Stimulated activated CD8-positive, alpha-beta memory T cell treated with anti-CD3 and anti-CD28 coated beads, Interleukin-12 subunit alpha, Interleukin-12 subunit beta, amount 100 ng/mL, for 24 hours (primary cell): ENCODE measurements around the gene RIN1.
"Not testable (repeated sequence)": the region's sequence is repeated elsewhere in the genome, so short reads cannot be mapped to it uniquely, and the experiment has no call there.

Experiments used
- DNase-seq: peaks from one replicate; pipeline ENCODE4 v3.0.0-alpha.2; 2020; ENCODE audit errors: extremely low read depth

Gene RIN1

DNA sequence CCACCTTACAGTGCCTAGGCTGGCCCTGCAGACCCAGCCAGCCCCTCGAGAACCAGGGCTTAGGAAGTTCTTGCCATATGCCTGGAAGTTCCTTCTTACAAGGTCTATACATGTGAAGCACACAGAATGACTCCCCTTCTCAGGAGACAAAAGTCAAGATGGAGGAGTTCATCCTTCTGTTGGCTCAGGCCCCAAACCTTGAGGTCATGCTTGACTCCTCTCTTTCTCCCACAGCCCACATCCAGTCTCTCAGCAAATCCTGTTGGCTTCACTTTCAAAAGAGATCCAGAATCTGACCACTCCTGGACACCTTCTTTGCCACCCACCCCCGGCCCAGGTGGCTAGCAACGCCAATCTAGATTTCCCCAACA lies 17.6 kb downstream of the RIN1 start:
- no peak for DNase-seq

DNA sequence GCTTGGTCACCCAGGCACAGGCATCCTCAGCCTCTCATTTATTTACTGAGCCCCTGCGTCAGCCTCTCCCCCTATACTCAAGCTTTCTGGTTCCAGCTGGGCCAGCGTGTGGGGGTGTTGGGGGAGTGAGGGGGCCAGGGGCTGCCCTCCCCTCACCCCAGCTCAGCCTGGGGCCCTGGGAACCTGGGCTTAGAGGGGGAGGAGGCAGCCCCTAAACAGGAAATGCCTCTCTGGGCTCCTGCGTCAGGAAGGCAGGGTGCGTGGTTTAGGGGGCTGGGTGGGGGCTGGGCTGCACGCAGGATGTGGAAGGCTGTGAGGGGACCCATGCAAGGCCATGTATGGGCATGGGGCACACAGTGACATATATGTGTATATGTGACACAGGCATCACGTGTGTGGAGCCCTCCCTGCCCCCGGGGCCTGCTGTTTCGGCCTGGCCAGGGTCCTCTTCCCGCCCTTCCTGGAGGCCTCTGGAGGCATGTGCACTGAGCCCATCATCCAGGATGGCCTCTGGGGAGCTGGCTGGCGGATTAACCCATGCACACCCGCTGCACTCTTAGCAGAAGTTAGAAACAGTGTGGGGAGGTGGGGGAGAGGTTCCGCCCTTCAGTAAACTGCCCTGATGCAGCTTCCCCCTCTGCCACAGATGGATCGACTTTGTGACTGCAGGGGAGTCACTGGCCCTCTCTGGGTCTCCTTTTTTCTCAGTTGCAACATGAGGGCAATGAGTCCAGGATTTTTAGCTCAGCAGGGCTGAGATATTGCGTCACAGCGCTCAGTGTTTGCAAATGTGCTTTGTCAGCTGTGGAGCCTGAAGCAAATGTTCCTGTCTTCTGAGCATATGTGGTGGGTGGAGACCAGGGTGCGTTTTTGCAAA lies 18.3 kb downstream of the RIN1 start:
- no peak for DNase-seq

DNA sequence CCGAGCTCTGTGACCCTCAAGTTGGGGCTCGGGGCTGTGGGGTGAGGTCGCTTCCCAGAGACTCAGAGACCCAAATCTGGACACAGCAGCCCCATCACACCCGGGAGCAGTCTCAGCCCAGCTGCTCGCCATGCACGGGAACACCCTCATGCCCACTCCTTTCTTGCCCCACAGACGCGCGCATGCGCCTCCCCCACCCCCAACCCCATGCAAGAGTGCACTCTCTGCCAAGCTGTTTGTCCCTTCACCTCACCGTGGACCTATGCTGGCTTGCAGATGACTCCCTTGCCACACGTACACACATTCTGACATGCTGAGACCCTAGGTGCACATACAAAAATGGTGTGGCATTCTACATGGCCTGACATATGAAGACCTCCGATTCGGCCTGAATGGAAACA lies 18.9 kb downstream of the RIN1 start:
- DNase-seq = no peak

DNA sequence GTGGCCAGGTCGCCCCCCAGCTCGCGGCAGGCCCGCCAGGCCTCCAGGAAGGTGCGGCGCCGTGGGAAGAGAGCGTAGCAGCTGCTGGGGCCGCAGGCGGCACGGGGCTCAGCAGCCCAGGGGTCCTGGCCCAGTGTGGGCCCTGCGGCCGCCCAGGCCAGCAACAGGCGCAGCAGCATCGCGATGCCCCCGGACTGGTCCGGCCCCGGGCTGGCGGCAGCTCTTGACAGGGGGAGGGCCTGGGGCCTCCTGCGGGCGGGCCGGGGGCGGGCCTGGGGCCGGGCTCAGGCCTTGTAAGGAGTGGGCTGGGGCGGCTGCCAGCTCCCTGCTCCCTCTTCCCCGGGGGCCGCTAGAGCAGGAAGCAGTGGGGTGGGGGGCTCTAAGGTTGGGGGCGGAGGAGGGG lies 19.4 kb downstream of the RIN1 start, which contains the start of gene CD248:
CD248 (minus strand) TSS at position 196 of the 403 bp plus-strand sequence; CDS start at position 179, 17 bp downstream.
- no peak for DNase-seq

DNA sequence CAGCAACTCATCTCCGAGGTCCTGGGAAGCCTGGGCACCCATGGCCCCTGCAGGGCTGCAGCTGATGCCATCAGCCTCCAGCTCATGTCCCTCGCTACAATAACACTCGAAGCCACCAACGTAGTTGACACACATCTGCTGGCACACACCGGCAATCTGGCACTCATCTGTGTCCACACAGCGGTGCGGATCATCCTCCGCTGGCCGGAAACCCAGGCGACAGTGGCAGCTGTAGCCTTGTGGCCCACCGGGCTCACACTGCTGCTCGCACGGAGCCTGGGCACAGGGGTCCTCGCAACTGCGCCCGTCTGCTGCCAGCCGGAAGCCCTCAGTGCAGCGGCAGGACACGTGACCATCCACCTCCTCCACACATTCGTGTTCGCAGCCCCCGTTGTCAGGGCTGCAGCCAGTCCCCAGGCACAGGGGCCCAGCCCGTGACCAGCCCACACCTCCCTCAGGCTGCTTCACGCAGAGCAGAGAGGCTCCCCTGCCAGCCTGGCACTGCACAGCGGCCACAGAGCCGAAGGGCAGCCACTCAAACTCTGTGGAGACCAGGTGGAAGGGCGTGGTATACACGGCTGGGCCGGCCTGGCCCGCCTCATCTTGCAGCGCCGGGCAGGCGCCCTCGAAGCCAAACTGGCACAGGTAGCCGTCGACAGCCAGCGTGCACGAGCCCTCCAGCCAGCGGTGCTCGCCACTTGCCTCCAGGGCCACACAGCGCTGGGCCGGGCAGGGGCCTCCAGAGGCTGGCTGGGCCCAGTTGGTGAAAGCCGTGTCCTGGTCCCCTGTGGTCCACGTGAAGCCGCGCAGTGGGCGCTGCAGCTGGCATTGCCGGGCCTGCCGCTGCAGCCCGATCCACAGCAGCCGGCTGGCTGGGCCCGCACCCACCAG lies 20.1 kb downstream of the RIN1 start:
- no peak for DNase-seq

DNA sequence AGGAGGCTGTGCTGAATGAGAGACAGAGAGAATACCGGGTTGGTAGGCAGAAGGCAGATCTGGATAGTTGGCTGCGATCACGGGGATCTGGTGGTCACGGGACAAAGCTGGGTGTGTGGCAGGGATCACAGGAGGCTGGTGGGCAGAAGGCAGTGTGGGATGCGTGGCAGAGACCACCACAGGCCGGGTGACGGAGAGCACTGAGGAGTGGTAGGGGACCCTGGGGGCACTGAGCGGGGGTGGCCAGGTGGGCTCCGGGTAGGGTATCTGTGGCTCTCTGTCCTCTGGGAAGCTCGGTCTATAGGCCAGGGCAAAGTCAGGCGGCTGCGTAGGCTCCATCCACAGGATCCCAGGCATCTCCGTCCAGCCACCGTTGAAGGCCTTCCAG lies 20.7 kb downstream of the RIN1 start:
- DNase-seq = no peak

DNA sequence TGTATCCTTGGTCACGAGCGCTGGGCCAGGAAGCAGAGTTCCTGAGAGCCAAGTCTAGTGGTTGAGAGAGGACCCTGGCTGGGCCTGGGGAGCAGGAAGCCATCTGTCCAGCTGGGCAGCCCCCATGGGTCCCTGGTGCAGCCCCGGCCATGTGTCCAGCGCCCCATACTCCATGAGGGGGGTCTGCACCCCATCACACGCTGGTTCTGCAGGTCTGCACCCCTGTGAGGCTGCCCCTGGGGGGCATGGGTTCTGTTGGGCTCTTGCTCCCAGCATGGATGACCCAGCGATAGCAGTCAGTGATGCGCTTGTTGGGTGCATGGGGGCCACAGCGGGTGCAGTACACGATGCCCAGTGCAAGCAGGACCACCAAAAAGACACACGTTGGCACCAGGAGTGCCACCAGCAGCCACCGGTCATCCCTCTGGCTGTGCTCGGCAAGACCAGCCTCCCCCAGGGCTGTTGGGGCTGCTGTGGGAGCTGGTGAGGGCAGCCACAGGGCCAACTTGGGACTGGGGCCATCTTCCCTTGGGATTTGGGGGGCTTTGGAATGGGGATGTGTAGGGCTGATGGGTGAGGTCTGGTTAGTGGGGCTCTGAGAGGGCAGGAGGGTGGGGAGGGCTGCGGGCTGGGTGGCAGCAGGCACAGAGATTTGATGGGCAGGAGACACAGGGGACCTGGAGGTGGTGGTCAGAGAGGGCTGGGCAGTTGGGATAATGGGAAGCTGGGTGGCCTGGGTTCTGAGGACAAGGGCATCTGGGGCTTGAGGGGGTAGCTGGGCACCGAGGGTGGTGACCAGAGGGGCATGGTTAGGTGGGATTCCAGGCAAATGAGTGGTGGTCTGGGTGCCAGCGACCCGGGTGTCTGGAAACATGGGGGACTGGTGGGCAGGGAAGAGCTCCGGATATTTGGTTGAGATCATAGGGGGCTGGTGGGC lies 21.4 kb downstream of the RIN1 start:
- DNase-seq = no peak

DNA sequence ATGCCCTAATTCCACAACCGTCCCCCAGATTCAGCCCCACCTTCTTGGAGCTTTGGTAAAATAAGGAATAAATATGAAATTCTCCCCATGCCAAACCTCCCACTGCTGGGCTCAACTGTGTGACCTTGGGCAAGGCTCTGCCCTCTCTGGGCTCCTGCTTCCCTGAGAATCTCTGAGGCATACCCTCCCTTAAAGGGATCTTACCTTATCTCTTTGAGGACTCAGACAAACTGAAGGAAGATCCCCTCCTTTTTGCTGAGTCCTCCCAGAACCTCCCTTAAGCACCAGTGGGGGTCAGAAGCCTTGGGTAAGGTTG lies 22.1 kb downstream of the RIN1 start:
- no peak for DNase-seq

DNA sequence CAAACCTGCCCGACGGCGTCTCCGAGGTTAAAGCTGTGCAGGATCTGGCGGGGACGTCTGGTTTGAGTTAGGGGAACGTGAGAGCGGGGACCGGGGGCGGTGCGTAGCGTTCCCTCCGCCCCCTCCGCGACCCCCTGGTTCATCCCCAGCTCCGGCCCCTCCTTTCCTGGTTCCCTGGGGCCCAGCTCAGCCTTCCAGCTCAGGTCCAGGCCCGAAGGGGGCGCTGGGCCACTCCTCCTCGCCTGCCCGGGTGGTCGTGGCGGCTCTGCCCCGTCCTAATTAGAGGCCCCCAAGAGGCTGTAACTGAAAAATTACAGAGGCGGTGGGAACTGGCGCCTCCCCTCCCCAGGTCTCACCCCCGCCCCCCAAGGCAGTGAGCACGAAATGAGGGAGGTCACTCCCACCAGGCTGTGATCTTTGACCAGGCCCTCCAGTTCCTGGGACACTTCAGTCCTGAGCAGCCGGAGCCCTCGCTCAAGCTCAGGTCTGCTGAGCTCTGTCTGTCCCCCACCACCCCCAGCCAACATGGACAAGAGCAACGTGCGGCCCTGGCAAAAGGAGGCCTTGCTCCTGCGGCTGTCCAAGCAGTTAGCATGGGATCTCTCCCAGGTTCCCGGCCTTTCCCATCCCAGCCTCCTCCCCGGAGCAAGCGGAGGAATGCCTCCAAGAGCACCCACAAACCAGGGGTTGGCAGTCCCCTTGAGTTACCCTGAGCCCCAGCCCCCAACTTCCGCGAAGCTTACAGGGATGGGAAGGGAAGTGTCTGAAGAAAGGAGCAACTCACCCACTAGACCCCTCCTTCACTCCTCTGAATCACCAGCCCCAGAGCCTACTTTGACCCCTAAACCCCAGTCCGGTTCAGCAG lies 22.7 kb downstream of the RIN1 start:
- no peak for DNase-seq

DNA sequence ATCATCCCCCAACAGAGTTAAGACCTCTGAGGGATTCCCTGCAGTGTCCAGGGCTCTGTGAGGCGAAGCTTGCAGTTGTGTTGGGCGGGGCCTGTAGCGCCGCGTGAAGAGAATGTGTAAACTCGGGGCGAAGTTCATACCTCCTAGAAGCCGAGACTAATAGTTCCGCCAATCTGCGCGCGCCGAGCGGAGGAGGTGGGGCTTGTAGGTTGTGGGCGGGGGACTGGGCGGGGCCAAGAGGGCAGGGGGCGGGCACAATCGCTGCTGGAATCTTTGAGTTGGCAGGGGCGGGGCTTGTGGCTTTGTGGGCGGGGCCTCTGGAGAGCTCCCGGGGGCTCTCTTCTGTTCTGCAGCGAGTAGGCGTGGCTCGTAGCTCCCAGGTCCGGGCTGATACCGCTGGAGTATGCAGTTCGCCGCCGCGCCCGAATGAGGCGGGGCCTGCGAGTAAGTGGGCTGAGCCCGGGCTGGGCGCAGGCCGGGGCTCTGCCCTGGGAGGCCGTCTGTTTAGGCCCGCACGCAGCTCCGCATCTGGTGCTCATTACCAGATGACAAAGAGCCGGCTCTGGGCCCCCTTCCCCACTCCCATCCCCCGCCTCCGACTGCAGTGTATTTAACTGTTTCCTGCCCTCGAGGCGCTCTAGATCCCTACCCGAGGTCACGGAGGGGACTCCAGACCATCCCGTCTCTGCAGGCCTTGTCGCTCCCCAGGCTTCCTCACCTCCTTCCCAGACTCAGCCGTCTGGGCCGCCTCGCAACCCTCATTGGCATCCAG lies 23.5 kb downstream of the RIN1 start:
- DNase-seq = peak; percentile 94

DNA sequence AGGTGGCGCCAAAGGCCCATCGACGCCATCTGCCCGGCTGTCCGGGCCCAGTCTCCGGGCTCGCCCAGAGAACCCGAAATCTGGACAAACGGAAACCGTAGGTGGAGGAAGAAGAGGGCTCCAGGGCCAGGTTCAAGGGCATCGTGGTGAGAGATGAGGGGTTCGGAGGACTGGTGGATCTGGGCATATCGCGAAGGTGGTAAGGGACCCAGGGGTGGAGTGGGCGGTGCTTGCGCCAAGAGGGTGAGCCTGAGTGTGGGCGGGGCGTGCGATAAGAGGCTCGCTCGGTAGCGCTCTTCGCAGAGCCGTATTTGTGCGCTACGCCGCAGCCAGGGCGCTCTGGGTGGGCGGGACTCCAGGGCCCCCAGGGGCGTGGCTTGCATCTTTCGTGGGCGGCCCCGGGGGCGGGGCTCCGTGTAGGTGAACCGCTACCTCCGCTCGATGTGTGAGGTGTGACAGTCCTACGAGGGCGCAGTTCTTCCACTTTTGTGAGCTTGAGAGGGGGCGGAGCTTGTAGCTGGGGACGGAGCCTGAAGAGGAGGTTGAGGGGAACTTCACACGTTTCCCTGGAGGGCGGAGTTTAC lies 24.2 kb downstream of the RIN1 start:
- DNase-seq = peak; percentile 88

DNA sequence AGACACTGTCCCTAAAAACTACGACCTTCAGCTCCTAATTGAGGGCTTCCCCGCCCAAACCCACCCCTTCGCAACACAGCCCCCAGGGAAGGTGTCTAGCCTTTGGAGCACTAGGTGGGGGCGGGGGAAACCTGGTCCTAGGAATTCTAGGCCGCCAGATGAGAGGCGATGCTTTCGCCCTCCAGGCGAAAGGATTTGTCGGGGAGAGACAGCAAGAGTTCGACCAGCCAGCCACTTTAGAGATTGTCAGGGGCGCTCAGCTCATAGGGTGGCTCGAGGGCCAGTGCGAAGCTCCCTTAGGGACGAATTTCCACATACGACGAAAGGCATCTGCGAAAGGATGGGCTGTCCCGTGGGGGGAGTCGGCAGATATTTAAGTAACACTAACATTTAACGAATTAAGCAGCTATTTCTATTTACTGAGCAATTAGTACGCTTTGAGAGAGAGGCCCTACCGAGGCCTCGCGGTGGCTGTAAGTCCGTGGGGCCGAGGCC lies 24.7 kb downstream of the RIN1 start:
- DNase-seq = no peak

DNA sequence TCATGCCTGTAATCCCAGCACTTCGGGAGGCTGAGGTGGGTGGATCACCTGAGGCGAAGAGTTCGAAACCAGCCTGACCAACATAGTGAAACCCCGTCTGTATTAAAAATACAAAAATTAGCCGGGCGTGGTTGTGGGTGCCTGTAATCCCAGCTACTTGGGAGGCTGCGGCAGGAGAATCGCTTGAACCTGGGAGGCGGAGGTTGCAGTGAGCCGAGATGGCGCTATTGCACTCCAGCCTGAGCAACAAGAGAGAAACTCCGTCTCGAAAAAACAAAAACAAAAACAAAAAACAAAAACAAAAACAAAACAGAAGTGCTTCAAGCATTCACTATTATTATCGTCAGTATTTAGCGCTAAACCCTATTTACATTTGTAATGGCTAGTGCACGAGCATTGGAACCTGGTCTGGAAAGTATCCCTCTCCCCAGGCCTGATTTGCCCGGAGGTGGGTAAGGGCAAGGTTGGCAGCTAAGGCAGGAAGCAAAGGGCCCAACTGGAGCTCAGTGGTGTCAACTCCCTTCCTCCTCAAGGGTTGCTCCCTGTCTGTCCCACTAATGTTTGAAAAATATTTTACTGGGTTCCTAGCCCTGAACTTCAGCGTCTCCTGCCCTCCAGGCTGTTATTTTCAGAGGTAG lies 25.3 kb downstream of the RIN1 start:
- not testable (repeated sequence) for DNase-seq

DNA sequence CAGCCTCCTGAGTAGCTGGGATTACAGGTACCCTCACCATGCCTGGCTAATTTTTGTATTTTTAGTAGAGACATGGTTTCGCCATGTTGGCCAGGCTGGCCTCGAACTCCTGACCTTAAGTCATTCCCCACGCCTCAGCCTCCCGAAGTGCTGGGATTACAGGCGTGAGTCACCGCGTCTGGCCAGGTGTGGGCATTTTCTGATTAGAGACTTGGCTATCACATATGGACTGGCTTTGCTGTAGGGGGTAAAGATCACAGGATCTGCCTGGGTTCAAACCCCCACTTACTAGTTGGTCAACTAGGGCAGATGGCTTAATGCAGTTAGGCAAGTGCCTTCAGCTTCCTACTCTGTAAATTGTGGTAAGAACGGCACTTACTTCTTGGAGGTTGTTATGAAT lies 25.9 kb downstream of the RIN1 start:
- no peak for DNase-seq

DNA sequence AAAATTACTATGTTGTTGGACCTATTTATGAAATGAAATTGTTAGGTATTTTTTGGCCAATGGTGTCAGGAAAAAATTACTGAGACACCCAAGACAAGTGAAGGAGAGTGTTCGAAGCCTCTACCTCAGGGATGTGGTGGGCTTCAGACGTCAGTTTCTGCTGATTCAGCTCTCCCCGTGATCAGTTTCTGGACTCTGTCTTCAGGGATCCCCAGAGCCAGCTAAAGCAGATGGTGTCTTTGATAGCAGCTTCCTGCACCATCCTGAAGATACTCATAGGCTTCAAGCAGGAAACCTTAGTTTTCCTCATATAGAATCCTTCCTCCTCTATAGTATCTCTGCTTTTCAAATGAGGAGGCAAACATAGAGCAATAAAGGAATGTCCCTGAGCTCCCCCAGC lies 26.8 kb downstream of the RIN1 start:
- DNase-seq = no peak

DNA sequence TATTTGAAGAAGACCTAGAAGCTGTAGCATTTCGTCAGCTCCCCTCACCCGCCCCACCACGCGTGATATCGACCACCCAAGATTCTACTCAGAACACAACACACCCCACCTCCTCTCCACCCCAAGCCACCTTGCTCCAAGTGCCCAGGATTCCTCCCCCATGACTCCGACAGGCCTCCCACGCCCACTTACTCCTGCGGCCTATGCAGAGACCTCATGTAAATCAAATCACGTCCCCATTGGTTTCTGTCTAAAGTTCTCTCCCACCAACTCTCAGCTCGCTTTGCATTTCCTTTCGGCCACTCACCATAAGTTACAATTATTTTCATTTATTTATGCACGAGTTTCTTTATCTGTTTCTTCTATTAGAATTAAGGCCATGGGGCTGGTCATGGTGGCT lies 33.6 kb downstream of the RIN1 start:
- no peak for DNase-seq

DNA sequence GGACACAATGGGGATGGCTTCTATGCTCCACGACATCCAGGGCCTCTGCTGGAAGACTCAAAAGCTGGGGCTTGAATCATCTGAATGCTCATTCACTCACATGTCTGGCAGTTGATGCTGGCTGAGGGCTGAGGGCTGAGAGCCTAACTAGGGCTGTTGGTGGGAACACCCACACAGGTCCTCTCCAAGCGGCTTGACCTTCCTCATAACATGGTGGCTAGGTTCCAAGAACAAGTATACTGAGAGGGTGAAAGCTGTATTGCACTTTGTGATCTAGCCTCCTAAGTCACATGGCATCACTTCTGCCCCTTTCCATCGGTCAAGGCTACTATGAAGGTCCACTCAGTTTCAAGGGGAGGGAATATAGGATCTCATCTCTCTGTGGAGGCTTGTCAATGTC lies 37.0 kb downstream of the RIN1 start:
- no peak for DNase-seq

DNA sequence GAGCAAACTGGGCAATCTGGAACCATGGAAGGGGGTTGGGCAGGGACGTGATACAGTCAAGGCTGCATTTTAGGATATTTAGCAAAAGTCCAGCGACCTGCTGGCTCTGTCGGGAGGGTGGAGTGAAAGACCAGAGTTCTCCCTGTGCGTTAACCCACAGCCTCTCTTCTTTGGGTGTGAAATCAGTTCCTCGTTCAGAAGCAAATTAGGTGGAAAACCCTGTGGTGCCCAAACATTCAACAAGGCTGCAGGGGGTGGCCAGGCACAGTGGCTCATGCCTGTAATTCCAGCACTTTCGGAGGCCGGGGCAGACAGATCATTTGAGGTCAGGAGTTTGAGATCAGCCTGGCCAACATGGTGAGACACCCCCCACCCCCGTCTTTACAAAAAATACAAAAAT lies 38.6 kb downstream of the RIN1 start:
- DNase-seq = no peak
